Gastroesophageal sphincter (tissue), 4 donors: ENCODE measurements around the gene TSHZ2. TPM values are rescaled to one million over a fixed set of nuclear protein-coding genes. Genes with fewer than 3 reads are reported as not detected.

Experiments
- ATAC-seq: fragments of 150-250 bp; one replicate; pipeline ENCODE4 v1.9.1; 2016; ENCODE audit warnings: mild to moderate bottlenecking, moderate library complexity
- H3K27ac ChIP-seq, 4 donors: fragments of 200-600 bp; sonication (generic) in 3 of 4; 1 replicate in 3 of 4; 2 replicates in 1 of 4; pipeline ENCODE4 v1.5.1; 2016 to 2019
- H3K27me3 ChIP-seq: fragments of 200-600 bp; sonication (generic); one replicate; pipeline ENCODE4 v1.5.1; 2019
- H3K36me3 ChIP-seq, 2 donors: fragments of 200-600 bp; sonication (generic); one replicate each; pipeline ENCODE4 v1.5.1; 2019; ENCODE audit warnings: control low read depth in 1 of 2
- H3K4me1 ChIP-seq, 3 donors: fragments of 200-600 bp; sonication (generic); 1 replicate in 2 of 3; 2 replicates in 1 of 3; pipeline ENCODE4 v1.5.1; 2016 to 2019; ENCODE audit warnings: control low read depth in 2 of 3
- H3K4me3 ChIP-seq, 2 donors: fragments of 200-600 bp; sonication (generic); one replicate each; pipeline ENCODE4 v1.5.1; 2019; ENCODE audit warnings: mild to moderate bottlenecking in 1 of 2, moderate library complexity in 1 of 2
- H3K9me3 ChIP-seq, 3 donors: fragments of 200-600 bp; sonication (generic); one replicate each; pipeline ENCODE4 v1.5.1; 2017 to 2019; ENCODE audit warnings: control low read depth in 2 of 3
- EP300 ChIP-seq: sonication (generic); formaldehyde crosslinking; IDR thresholded peaks from one replicate; pipeline ENCODE4 v1.6.1; 2017; ENCODE audit warnings: antibody characterized with exemption, mild to moderate bottlenecking
- POLR2A ChIP-seq, 2 donors: fragments of 450-650 bp; IDR thresholded peaks; one replicate each; pipeline ENCODE4 v1.6.1; 2017; ENCODE audit warnings: antibody characterized with exemption in 2 of 2, mild to moderate bottlenecking in 2 of 2, moderate library complexity in 1 of 2
- POLR2AphosphoS5 ChIP-seq: sonication (generic); formaldehyde crosslinking; IDR thresholded peaks from one replicate; pipeline ENCODE4 v1.6.1; 2017; ENCODE audit warnings: antibody characterized with exemption
- WGBS, 2 donors: methylation state at CpG; one replicate each; pipeline ENCODE4 v1.1.5; 2018; ENCODE audit warnings: low coverage in 1 of 2; 5-methylcytosine and 5-hydroxymethylcytosine counted together
- total RNA-seq, 4 donors: library from RNA; depleted of rRNA; stranded (reverse); fragments of >200 nt; gene quantifications; one replicate each; pipeline ENCODE4 v1.1.0, GENCODE V29; 2016
- TF ChIP-seq, protein P1 (sequence below), 4 experiments: fragments of 200-600 bp in 2 of 4; fragments of 450-650 bp in 2 of 4; sonication (generic) in 1 of 4; IDR thresholded peaks; one replicate each; pipeline ENCODE4 v1.5.1; 2017 to 2019; ENCODE audit warnings: antibody characterized with exemption in 4 of 4, mild to moderate bottlenecking in 2 of 4, moderate library complexity in 2 of 4

The TSHZ2 gene
- total RNA-seq, 4 donors from 2014 or later, result 9.9 to 21.3 (median 12.2) TPM

DNA sequence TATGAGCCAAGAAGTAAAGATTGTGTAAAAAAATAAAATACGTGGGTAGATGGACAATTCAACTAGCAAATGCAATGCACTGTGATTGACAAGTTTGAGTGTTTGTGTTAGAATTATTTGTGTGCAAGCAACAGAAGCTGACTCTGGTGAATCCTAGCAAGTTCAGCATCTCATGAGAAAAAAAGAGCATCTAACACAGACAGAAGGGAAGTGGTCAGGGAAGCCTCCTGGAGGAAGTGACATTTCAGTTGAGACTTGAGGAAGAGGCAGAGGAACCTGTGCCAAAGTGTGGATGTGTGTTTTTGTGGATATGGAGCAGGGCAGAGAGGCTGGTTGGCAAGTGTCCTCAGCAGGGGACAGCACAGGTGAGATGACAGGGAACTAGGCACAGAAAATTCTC is 372.7 kb downstream of the TSHZ2 start:
- no peak overlapping the region for H3K4me3 ChIP-seq
- H3K27me3 ChIP-seq, result no peaks in the 10 kb centered on the region
- TF ChIP-seq POLR2A (IDR thresholded peaks at IDR 0.05), result no peak
- no peak for TF ChIP-seq POLR2AphosphoS5
- no peak for TF ChIP-seq EP300
- TF ChIP-seq, protein P1, sequence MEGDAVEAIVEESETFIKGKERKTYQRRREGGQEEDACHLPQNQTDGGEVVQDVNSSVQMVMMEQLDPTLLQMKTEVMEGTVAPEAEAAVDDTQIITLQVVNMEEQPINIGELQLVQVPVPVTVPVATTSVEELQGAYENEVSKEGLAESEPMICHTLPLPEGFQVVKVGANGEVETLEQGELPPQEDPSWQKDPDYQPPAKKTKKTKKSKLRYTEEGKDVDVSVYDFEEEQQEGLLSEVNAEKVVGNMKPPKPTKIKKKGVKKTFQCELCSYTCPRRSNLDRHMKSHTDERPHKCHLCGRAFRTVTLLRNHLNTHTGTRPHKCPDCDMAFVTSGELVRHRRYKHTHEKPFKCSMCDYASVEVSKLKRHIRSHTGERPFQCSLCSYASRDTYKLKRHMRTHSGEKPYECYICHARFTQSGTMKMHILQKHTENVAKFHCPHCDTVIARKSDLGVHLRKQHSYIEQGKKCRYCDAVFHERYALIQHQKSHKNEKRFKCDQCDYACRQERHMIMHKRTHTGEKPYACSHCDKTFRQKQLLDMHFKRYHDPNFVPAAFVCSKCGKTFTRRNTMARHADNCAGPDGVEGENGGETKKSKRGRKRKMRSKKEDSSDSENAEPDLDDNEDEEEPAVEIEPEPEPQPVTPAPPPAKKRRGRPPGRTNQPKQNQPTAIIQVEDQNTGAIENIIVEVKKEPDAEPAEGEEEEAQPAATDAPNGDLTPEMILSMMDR (IDR thresholded peaks at IDR 0.05), result no peak
- peaks cover 0 to 3% (median 0%) of the 10 kb centered on the region in 3 donors for H3K9me3 ChIP-seq
- no peaks in the 10 kb centered on the region for H3K36me3 ChIP-seq
- H3K4me1 ChIP-seq, result no peaks in the 10 kb centered on the region
- ATAC-seq, result no peak
- H3K27ac ChIP-seq, result no peak overlapping the region
- 55 to 56% methylated on average over 1 of the region's 1 CpG for WGBS, 2 donors

DNA sequence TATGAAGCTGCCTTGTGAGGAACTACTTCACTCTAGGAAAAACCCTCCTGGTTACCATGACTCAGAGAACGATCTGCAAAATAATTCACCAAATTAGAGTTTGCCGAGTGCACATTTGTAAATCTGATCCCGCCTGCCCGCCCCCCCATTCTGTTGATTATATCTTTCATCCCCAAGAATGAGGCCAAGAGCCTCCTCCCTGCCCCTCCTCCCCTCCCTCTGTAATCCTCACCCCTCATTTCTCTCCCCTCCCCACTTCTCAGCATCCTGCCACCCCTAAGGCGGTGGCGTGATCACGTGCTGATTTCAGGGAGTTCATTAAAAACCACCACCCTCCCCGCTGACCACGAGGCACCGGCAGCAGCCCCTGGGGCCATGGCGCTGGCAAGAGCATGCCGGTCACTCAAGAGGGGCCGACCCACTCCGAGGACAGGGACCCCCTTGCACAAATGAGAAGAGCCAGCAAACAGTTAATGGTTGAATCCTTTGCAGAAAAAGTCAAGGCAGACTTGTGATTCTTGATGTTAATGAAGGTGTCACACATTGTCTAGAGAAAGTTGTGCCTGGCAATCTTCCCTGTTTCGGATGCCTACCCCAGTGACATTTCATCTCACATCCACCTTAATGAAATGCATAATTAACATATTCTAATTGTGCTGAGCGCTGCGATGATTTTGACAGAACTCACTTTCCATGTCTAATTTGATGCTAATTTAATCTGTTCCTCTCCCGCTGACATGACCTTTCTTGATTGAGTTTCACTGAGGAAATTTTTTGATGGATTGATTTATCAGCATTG is 373.6 kb downstream of the TSHZ2 start:
- no peak for TF ChIP-seq POLR2AphosphoS5
- no peak for TF ChIP-seq EP300
- TF ChIP-seq, protein P1 (IDR thresholded peaks at IDR 0.05), result no peak
- no peak for TF ChIP-seq POLR2A (IDR thresholded peaks at IDR 0.05)
- no peak for ATAC-seq
- Histone ChIP-seq H3K4me3 (no peak overlapping the region), H3K27me3 (no peaks in the 10 kb centered on the region), H3K4me1 (no peaks in the 10 kb centered on the region), H3K27ac (no peak overlapping the region), H3K9me3 (peaks cover 0 to 11% (median 0%) of the 10 kb centered on the region in 3 donors), H3K36me3 (no peaks in the 10 kb centered on the region)
- 79 to 100% methylated on average over 3 to 6 of the region's 18 CpGs for WGBS, 2 donors

DNA sequence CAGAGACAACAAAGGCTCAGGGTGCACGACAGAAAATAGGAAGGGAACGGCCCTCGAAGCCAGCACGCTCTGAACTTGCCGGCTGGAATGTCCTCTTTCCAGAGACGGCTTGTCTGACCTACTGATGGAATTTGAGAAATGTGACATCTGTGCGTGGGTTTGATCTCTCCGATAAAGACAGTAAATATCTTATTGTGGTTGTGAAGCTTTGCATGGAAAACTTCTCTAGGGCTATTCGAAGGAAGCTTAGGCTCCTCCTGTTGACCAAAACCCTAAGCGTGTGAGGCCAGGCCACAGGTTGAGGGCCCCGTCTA is 374.1 kb downstream of the TSHZ2 start:
- Histone ChIP-seq H3K9me3 (peaks cover 0 to 14% (median 0%) of the 10 kb centered on the region in 3 donors), H3K4me3 (no peak overlapping the region), H3K4me1 (no peaks in the 10 kb centered on the region), H3K36me3 (no peaks in the 10 kb centered on the region), H3K27me3 (no peaks in the 10 kb centered on the region), H3K27ac (no peak overlapping the region)
- 50 to 55% methylated on average over 2 to 6 of the region's 11 CpGs for WGBS, 2 donors
- no peak for ATAC-seq
- TF ChIP-seq EP300 (no peak), POLR2A (IDR thresholded peaks at IDR 0.05) (no peak), POLR2AphosphoS5 (no peak)
- TF ChIP-seq, protein P1 (IDR thresholded peaks at IDR 0.05), result no peak

DNA sequence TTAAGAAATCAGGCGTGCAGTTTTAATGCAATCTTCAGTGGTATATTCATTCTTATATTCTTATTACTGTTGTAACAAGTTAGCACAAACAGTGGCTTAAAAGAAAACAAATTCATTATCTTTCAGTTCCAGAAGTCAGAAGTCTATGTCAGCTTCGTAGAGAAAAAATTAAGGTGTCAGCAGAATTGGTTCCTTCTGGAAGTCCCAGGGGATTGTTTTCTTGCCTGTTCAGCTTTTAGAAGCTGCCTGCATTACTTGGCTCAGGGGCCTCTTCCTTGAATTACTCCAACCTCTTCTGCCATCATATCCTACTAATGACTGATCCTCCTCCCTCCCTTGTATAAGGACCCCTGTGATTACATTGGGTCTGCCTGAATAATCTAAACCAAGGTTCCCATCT is 377.6 kb downstream of the TSHZ2 start:
- WGBS, 2 donors, result 81 to 84% methylated on average over 2 of the region's 2 CpGs
- H3K4me3 ChIP-seq, result no peak overlapping the region
- H3K9me3 ChIP-seq, result peaks cover 0 to 18% (median 0%) of the 10 kb centered on the region in 3 donors
- TF ChIP-seq POLR2A (IDR thresholded peaks at IDR 0.05), result no peak
- TF ChIP-seq, protein P1 (IDR thresholded peaks at IDR 0.05), result no peak
- no peak for TF ChIP-seq EP300
- no peak for TF ChIP-seq POLR2AphosphoS5
- H3K27ac ChIP-seq, result no peak overlapping the region
- no peaks in the 10 kb centered on the region for H3K27me3 ChIP-seq
- no peaks in the 10 kb centered on the region for H3K4me1 ChIP-seq
- H3K36me3 ChIP-seq, result no peaks in the 10 kb centered on the region
- ATAC-seq, result no peak

DNA sequence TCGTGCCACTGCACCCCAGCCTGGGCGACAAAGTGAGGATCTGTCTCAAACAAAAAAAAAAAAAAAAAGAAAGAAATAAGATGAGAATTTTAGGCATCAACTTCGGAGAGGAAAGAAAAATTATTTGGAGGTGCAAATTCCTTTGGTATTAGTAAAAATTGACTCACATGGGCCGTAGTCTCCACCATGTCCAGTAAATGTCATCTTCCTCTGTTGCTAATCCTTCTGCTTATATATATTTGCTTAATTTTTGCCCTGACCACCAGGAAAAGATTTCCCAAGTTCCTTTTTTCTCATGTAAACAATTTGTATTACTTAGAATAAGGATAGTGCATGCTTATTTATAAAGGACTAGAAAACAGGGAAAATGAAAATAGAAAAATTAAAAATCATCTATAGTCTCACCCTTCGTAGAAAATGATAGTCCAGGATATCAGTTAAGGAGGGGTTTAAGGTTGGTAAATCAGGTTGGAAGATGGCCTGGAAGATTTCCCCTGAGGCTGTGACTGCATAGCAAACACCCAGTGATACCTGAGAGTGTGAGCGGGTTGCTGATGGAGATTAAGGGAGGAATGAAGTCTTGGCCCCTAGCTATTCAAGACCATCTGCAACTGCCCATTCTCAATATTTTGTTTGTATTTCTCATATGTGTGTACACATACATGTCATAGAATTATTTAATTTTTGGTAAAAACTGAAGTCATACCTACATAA is 380.7 kb downstream of the TSHZ2 start:
- TF ChIP-seq EP300, result no peak
- TF ChIP-seq POLR2A (IDR thresholded peaks at IDR 0.05), result no peak
- TF ChIP-seq POLR2AphosphoS5, result no peak
- TF ChIP-seq, protein P1 (IDR thresholded peaks at IDR 0.05), result no peak
- H3K4me1 ChIP-seq, result no peaks in the 10 kb centered on the region
- no peaks in the 10 kb centered on the region for H3K36me3 ChIP-seq
- no peak overlapping the region for H3K27ac ChIP-seq
- no peaks in the 10 kb centered on the region for H3K27me3 ChIP-seq
- 75 to 82% methylated on average over 6 of the region's 6 CpGs for whole genome bisulfite sequencing, 2 donors
- ATAC-seq, result no peak
- H3K9me3 ChIP-seq, result peaks cover 0 to 28% (median 0%) of the 10 kb centered on the region in 3 donors
- H3K4me3 ChIP-seq, result no peak overlapping the region
